GM13977 (cell line): ENCODE data around the gene ENTPD2.

Experiments used
- DNase-seq: peaks from one replicate; pipeline ENCODE4 v3.0.0; 2012; ENCODE audit warnings: low spot score
- CTCF ChIP-seq: IDR thresholded peaks from 2 replicates; pipeline ENCODE4 v1.5.1; 2012; ENCODE audit warnings: mild to moderate bottlenecking, control low read depth; ENCODE audit not compliant: insufficient read depth; ENCODE audit errors: extremely low read depth, missing control alignments
- in situ Hi-C: fragments of 300-500 bp; cut with MboI; formaldehyde crosslinking; loops from one replicate; pipeline ENCODE4 v1.12.0; 2022; ENCODE audit warnings: low sequenced_read_pairs, low pct_unique_long_range_greater_than_20kb, mixed read lengths, inconsistent platforms; ENCODE audit not compliant: unreplicated experiment

ENTPD2 gene

DNA sequence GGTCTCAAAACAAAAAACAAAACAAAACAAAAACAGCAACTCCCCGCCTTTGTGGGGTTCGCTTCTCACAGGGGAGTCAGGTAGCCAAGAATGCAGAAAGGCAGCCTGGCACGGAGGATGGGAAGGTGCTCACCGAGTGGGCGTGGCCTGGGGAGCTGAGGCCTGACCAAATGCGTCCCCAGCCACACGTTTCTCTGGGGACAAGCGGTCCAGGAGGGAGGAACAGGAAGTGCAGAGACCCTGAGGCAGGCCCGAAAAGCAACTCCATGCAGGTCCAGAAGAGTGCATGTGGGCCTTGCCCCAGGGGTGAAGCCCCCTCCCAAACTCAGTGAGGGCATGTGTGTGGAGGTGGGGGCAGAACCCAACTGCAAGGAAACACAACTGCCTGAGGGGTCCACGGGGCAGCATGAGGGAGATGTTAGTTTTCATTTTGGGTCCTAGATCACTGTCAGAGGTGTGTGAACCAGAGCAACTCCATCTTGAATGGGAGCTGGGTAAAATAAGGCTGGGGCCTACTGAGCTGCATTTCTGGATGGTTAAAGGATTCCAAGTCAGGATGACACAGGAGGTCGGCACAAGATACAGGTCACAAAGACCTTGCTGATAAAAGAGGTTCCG lies 20.9 kb upstream of the ENTPD2 start:
- in situ Hi-C loops: no loop called here
- TF ChIP-seq CTCF: no peak
- no peak for DNase-seq

GRCh38 chr9:137073992-137074399 lies 20.1 kb upstream of the ENTPD2 start:
- DNase-seq: no peak
- in situ Hi-C loops: no loop called here
- TF ChIP-seq CTCF: no peak

DNA sequence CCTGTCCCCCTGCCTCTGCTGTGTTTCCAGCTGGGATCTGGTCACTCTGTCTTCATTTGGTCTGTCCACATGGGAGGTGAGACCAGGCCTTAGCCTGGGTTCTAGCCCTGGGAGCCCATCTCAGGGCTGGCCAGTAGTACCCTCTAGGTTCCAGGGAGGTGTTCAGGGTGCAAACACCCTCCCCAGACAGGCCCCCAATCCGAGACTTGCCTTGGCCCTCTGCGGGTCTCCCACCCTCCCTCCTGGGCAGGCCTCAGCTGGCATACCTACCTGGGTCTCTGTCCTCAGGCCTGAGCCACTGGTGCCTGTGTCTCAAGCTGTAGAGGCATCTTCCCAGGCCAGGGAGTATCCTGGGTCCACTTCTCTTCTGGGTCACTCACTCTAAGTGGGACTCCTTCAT lies 17.4 kb upstream of the ENTPD2 start:
- no peak for DNase-seq
- in situ Hi-C loops: no loop called here
- TF ChIP-seq CTCF: no peak

GRCh38 chr9:137070906-137071275 lies 17.0 kb upstream of the ENTPD2 start:
- in situ Hi-C loops: no loop called here
- peak; percentile 51 for DNase-seq
- no peak for TF ChIP-seq CTCF

DNA sequence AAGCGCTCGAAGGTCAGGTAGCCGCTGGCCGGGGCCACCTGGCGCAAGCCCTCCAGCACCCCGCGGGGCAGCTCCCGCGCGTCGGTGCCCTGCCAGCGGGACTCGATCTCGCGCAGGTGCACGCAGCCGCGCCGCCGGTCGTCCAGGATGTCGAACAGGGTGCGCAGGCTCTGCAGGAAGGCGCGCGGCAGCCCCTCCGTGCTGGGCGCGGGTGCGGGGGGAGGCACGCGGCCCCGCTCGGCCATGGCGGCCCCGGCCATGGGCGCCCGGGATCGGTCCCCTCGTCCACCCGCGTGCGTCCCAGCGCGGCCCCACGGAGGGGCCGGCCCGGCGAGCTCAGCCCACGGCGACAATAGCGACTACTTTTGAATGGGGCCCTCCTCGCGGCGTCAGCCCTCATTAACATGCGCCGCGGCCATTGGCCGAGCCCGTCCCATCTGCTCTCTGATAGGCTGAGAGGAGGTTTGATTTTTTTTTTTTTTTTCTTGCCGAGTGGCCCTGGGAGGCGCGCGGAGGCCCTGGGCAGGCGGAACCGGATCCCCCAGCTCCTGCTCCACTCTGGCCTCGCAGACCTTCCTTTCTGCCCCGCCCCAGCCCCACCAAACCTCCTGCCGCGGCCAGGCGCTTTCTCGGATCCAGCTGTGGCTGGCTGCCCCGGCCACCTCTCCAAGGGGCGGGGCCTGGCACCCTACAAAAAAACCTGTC lies 16.5 kb upstream of the ENTPD2 start, which contains the start of gene SAPCD2:
TSS of gene SAPCD2 (minus strand) at position 357 of the 705 bp plus-strand sequence. CDS start at position 260, 97 bp downstream.
- in situ Hi-C loops: no loop called here
- TF ChIP-seq CTCF: no peak
- peak; percentile 95 for DNase-seq

DNA sequence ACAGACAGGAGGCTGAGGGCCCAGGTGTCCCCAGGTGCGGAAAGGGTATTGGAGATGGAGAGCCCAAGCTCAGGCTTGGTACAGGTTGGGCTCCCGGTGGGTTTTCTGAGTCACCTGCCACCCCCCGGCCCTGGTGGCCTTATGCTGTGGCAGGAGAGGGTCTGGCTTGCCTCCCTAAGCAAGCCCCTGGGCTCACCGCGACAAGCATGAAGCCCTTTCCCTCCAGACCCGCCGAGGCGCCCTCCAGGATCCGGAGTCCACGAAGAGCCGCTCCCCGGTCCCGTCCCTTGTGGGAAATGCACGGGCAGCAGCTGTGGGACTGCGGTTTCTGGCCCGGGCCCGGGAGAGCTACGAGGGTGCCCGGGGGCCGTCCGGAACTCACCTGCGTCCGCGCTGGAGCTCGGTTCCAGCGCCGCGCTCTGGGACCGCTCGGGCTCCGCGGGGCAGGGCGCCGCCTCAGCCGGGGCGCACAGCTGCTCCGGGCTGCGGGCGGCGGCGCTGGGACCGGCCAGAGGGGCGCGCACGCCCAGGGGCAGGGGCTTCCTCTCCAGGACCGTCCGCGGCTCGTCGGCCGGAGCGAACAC lies 15.7 kb upstream of the ENTPD2 start:
- no peak for TF ChIP-seq CTCF
- in situ Hi-C loops: no loop called here
- no peak for DNase-seq
